OCI-LY7 (cell line): Measurements from ENCODE around the gene CTSE. TPM values are rescaled to one million over a fixed set of nuclear protein-coding genes. Genes with fewer than 3 reads are reported as not detected.

Source experiments
- BruUV-seq: library from RNA; stranded (reverse); fragments of 400-500 nt; replicated peaks from 2 replicates; lab custom pipeline; 2021; lab: Mats Ljungman, UMichigan
- CTCF ChIA-PET: fragments of 300-600 bp; sonication (Branson Sonifier 250); formaldehyde crosslinking; loops from one replicate; lab custom pipeline; 2022; ENCODE audit warnings: antibody characterized with exemption; ENCODE audit not compliant: unreplicated experiment; lab: Charles Lee
- POLR2A ChIA-PET: fragments of 300-600 bp; sonication (Branson Sonifier 250); formaldehyde crosslinking; loops from one replicate; lab custom pipeline; 2022; ENCODE audit warnings: antibody characterized with exemption; lab: Charles Lee
- DNase-seq: peaks from one replicate; pipeline ENCODE4 v3.0.0-alpha.2; 2015; ENCODE audit warnings: low spot score
- H2AFZ ChIP-seq: fragments of 200-600 bp; sonication (generic), shearing (Covaris generic); 2 replicates; pipeline ENCODE4 v1.6.1; 2014; ENCODE audit warnings: mild to moderate bottlenecking, antibody characterized with exemption, low read length, moderate library complexity
- H3K27ac ChIP-seq: fragments of 200-600 bp; sonication (generic); 2 replicates; pipeline ENCODE4 v1.5.1; 2014; ENCODE audit warnings: mixed run types, low read depth, mild to moderate bottlenecking, moderate library complexity, low read length, inconsistent platforms; ENCODE audit not compliant: poor library complexity, severe bottlenecking
- H3K36me3 ChIP-seq: fragments of 200-600 bp; sonication (generic); 2 replicates; pipeline ENCODE4 v1.6.1; 2014; ENCODE audit warnings: mild to moderate bottlenecking, antibody characterized with exemption, low read length, moderate library complexity, mixed read lengths; ENCODE audit not compliant: insufficient read depth
- H3K4me1 ChIP-seq: fragments of 200-600 bp; sonication (generic); 2 replicates; pipeline ENCODE4 v1.5.1; 2014; ENCODE audit warnings: mild to moderate bottlenecking, low read length; ENCODE audit not compliant: insufficient read depth, poor library complexity, severe bottlenecking
- H3K4me2 ChIP-seq: fragments of 200-600 bp; sonication (generic); 2 replicates; pipeline ENCODE4 v1.6.1; 2014; ENCODE audit warnings: mild to moderate bottlenecking, low read length
- H3K4me3 ChIP-seq: fragments of 200-600 bp; sonication (generic); 2 replicates; pipeline ENCODE4 v1.5.1; 2014; ENCODE audit warnings: mild to moderate bottlenecking, low read depth, low read length; ENCODE audit not compliant: poor library complexity, severe bottlenecking
- H3K79me2 ChIP-seq: fragments of 200-600 bp; sonication (generic); 2 replicates; pipeline ENCODE4 v1.6.1; 2016; ENCODE audit warnings: low read depth, mild to moderate bottlenecking, low read length, moderate library complexity, mixed read lengths; ENCODE audit not compliant: insufficient read depth
- H3K9me2 ChIP-seq: fragments of 200-600 bp; sonication (generic); 2 replicates; pipeline ENCODE4 v1.6.1; 2016; ENCODE audit warnings: mild to moderate bottlenecking, low read length, mixed read lengths; ENCODE audit not compliant: insufficient read depth
- H3K9me3 ChIP-seq: fragments of 200-600 bp; sonication (generic); 2 replicates; pipeline ENCODE4 v1.6.1; 2014; ENCODE audit warnings: mild to moderate bottlenecking, mixed run types, low read length, mixed read lengths
- H4K20me1 ChIP-seq: fragments of 200-600 bp; sonication (generic); 2 replicates; pipeline ENCODE4 v1.6.1; 2014; ENCODE audit warnings: mild to moderate bottlenecking, antibody characterized with exemption, low read length, moderate library complexity, mixed read lengths; ENCODE audit not compliant: insufficient read depth
- EZH2phosphoT487 ChIP-seq: fragments of 200-600 bp; sonication (generic); IDR thresholded peaks from 2 replicates; pipeline ENCODE4 v1.6.1; 2018; ENCODE audit warnings: low read depth, borderline replicate concordance, mild to moderate bottlenecking, mixed run types, antibody characterized with exemption, low read length, moderate library complexity, mixed read lengths
- intact Hi-C: fragments of 100-400 bp; cut with micrococcal nuclease; formaldehyde crosslinking; loops from one replicate; pipeline ENCODE4 v1.10.0; 2022; ENCODE audit not compliant: unreplicated experiment
- total RNA-seq, 2 experiments: library from RNA; depleted of rRNA in 1 of 2; stranded (reverse); fragments of >200 nt in 1 of 2; shearing (Covaris generic) in 1 of 2; gene quantifications; 2 replicates each; pipeline ENCODE4 v1.2.3, GENCODE V29; 2014 to 2022
- TF ChIP-seq, protein P1 (sequence below): fragments of 200-600 bp; sonication (generic); conservative IDR thresholded peaks from 2 replicates; pipeline ENCODE4 v1.5.1; 2014; ENCODE audit warnings: mild to moderate bottlenecking, antibody characterized with exemption, low read length, moderate library complexity, mixed read lengths

CTSE gene
- total RNA-seq, 2 experiments from 2014 or later = not detected

GRCh38 chr1:205965036-205965884, 58.4 kb downstream of the CTSE start:
- BruUV-seq = no TSS peak
- intact Hi-C loops = no loop called here
- Histone ChIP-seq H3K4me1 (no peaks in the 10 kb centered on the region), H3K9me3 (no peaks in the 10 kb centered on the region), H3K4me3 (no peak overlapping the region), H3K4me2 (no peak overlapping the region), H3K36me3 (no peaks in the 10 kb centered on the region), H4K20me1 (no peaks in the 10 kb centered on the region), H2AFZ (no peak overlapping the region), H3K27ac (no peak overlapping the region), H3K79me2 (no peaks in the 10 kb centered on the region), H3K9me2 (no peaks in the 10 kb centered on the region)
- DNase-seq = no peak
- POLR2A ChIA-PET = no interaction called here
- TF ChIP-seq, protein P1, sequence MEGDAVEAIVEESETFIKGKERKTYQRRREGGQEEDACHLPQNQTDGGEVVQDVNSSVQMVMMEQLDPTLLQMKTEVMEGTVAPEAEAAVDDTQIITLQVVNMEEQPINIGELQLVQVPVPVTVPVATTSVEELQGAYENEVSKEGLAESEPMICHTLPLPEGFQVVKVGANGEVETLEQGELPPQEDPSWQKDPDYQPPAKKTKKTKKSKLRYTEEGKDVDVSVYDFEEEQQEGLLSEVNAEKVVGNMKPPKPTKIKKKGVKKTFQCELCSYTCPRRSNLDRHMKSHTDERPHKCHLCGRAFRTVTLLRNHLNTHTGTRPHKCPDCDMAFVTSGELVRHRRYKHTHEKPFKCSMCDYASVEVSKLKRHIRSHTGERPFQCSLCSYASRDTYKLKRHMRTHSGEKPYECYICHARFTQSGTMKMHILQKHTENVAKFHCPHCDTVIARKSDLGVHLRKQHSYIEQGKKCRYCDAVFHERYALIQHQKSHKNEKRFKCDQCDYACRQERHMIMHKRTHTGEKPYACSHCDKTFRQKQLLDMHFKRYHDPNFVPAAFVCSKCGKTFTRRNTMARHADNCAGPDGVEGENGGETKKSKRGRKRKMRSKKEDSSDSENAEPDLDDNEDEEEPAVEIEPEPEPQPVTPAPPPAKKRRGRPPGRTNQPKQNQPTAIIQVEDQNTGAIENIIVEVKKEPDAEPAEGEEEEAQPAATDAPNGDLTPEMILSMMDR = no peak
- no peak for TF ChIP-seq EZH2phosphoT487
- CTCF ChIA-PET = interaction anchor here (0.9 kb wide), 1 partner anchor 12 kb away, joined by 3 read pairs; no protein-coding TSS in a partner anchor

GRCh38 chr1:205963352-205964155, 60.1 kb downstream of the CTSE start:
- ChIA-PET POLR2A (no interaction called here), CTCF (no interaction called here)
- intact Hi-C loops = no loop called here
- no TSS peak for BruUV-seq
- no peak for DNase-seq
- no peak for TF ChIP-seq EZH2phosphoT487
- TF ChIP-seq, protein P1 = no peak
- no peaks in the 10 kb centered on the region for H3K79me2 ChIP-seq
- H2AFZ ChIP-seq = no peak overlapping the region
- H3K9me3 ChIP-seq = no peaks in the 10 kb centered on the region
- no peaks in the 10 kb centered on the region for H3K4me1 ChIP-seq
- H3K4me3 ChIP-seq = no peak overlapping the region
- H3K4me2 ChIP-seq = no peak overlapping the region
- no peak overlapping the region for H3K27ac ChIP-seq
- H3K36me3 ChIP-seq = no peaks in the 10 kb centered on the region
- H4K20me1 ChIP-seq = no peaks in the 10 kb centered on the region
- no peaks in the 10 kb centered on the region for H3K9me2 ChIP-seq
